ENCODE results near the gene GSAP.
A peak's percentile ranks its signal among the peaks of the same experiment; 100 is the strongest.
"Not testable (repeated sequence)": the region's sequence is repeated elsewhere in the genome, so short reads cannot be mapped to it uniquely, and the experiment has no call there.

The GSAP gene

GRCh38 chr7:77415823-77416620 lies at the start of gene GSAP:
TSS of gene GSAP (minus strand) at chr7:77416349. CDS start at chr7:77416321, 28 bp downstream.
- Histone ChIP-seq H3K9ac (ENCODE audit: low read length in 5 of 5) (peak within 1 kb of the TSS; percentile 38 to 87 (median 86)), H3K36me3 (ENCODE audit: control insufficient read depth in 5 of 5, insufficient read depth in 5 of 5, low read length in 5 of 5) (no peaks in the 10 kb centered on the region), H3K27ac (ENCODE audit: low read depth, low read length) (peak within 1 kb of the TSS; percentile 62), H3K27me3 (ENCODE audit: control insufficient read depth in 5 of 5, insufficient read depth in 4 of 5, low read length in 5 of 5) (no peaks in the 10 kb centered on the region), H3K4me3 (ENCODE audit: low read depth in 1 of 5, low read length in 5 of 5) (peak within 1 kb of the TSS; percentile 74 to 87 (median 82)), H3K4me1 (ENCODE audit: control insufficient read depth in 5 of 5, insufficient read depth in 5 of 5, low read length in 5 of 5) (peaks cover 2 to 23% (median 15%) of the 10 kb centered on the region in 5 donors), H3K9me3 (ENCODE audit: control insufficient read depth in 5 of 5, low read length in 5 of 5) (no peaks in the 10 kb centered on the region)

- Histone ChIP-seq H3K36me3 (ENCODE audit: control insufficient read depth in 5 of 5, insufficient read depth in 5 of 5, low read length in 5 of 5) (no peaks in the 10 kb centered on the region), H3K4me3 (ENCODE audit: low read depth in 1 of 5, low read length in 5 of 5) (no peak overlapping the region), H3K27me3 (ENCODE audit: control insufficient read depth in 5 of 5, insufficient read depth in 4 of 5, low read length in 5 of 5) (no peaks in the 10 kb centered on the region), H3K9ac (ENCODE audit: low read length in 5 of 5) (peak overlapping the region in 1 of 5 donors; percentile 66), H3K9me3 (ENCODE audit: control insufficient read depth in 5 of 5, low read length in 5 of 5) (no peaks in the 10 kb centered on the region), H3K27ac (ENCODE audit: low read depth, low read length) (peak overlapping the region; percentile 86), H3K4me1 (ENCODE audit: control insufficient read depth in 5 of 5, insufficient read depth in 5 of 5, low read length in 5 of 5) (peaks cover 0 to 9% (median 0%) of the 10 kb centered on the region in 5 donors)
Measured at GRCh38 chr7:77465256-77465655, 49.1 kb upstream of the GSAP start.

GRCh38 chr7:77464589-77464988 lies 48.4 kb upstream of the GSAP start:
- no peaks in the 10 kb centered on the region for H3K9me3 ChIP-seq (ENCODE audit: control insufficient read depth in 5 of 5, low read length in 5 of 5)
- no peak overlapping the region for H3K4me3 ChIP-seq (ENCODE audit: low read depth in 1 of 5, low read length in 5 of 5)
- H3K9ac ChIP-seq (ENCODE audit: low read length in 5 of 5) = peak overlapping the region in 1 of 5 donors; percentile 66
- H3K27me3 ChIP-seq (ENCODE audit: control insufficient read depth in 5 of 5, insufficient read depth in 4 of 5, low read length in 5 of 5) = no peaks in the 10 kb centered on the region
- H3K36me3 ChIP-seq (ENCODE audit: control insufficient read depth in 5 of 5, insufficient read depth in 5 of 5, low read length in 5 of 5) = no peaks in the 10 kb centered on the region
- H3K27ac ChIP-seq (ENCODE audit: low read depth, low read length) = peak overlapping the region; percentile 86
- peaks cover 0 to 9% (median 0%) of the 10 kb centered on the region in 5 donors for H3K4me1 ChIP-seq (ENCODE audit: control insufficient read depth in 5 of 5, insufficient read depth in 5 of 5, low read length in 5 of 5)

- H3K4me1 ChIP-seq (ENCODE audit: control insufficient read depth in 5 of 5, insufficient read depth in 5 of 5, low read length in 5 of 5); H3K9ac ChIP-seq (ENCODE audit: low read length in 5 of 5); H3K27me3 ChIP-seq (ENCODE audit: control insufficient read depth in 5 of 5, insufficient read depth in 4 of 5, low read length in 5 of 5); H3K36me3 ChIP-seq (ENCODE audit: control insufficient read depth in 5 of 5, insufficient read depth in 5 of 5, low read length in 5 of 5); H3K4me3 ChIP-seq (ENCODE audit: low read depth in 1 of 5, low read length in 5 of 5); H3K27ac ChIP-seq (ENCODE audit: low read depth, low read length); H3K9me3 ChIP-seq (ENCODE audit: control insufficient read depth in 5 of 5, low read length in 5 of 5): not testable (repeated sequence)
Measured at GRCh38 chr7:77463632-77464031, 47.5 kb upstream of the GSAP start.

- Histone ChIP-seq H3K27me3 (ENCODE audit: control insufficient read depth in 5 of 5, insufficient read depth in 4 of 5, low read length in 5 of 5) (no peaks in the 10 kb centered on the region), H3K27ac (ENCODE audit: low read depth, low read length) (no peak overlapping the region), H3K9me3 (ENCODE audit: control insufficient read depth in 5 of 5, low read length in 5 of 5) (no peaks in the 10 kb centered on the region), H3K4me3 (ENCODE audit: low read depth in 1 of 5, low read length in 5 of 5) (no peak overlapping the region), H3K36me3 (ENCODE audit: control insufficient read depth in 5 of 5, insufficient read depth in 5 of 5, low read length in 5 of 5) (no peaks in the 10 kb centered on the region), H3K9ac (ENCODE audit: low read length in 5 of 5) (no peak overlapping the region), H3K4me1 (ENCODE audit: control insufficient read depth in 5 of 5, insufficient read depth in 5 of 5, low read length in 5 of 5) (peaks cover 0 to 6% (median 0%) of the 10 kb centered on the region in 5 donors)
Measured at GRCh38 chr7:77461842-77462241, 45.7 kb upstream of the GSAP start.

GRCh38 chr7:77461246-77461645 lies 45.1 kb upstream of the GSAP start:
- H3K9ac ChIP-seq (ENCODE audit: low read length in 5 of 5) = no peak overlapping the region
- H3K27me3 ChIP-seq (ENCODE audit: control insufficient read depth in 5 of 5, insufficient read depth in 4 of 5, low read length in 5 of 5) = no peaks in the 10 kb centered on the region
- H3K27ac ChIP-seq (ENCODE audit: low read depth, low read length) = no peak overlapping the region
- H3K9me3 ChIP-seq (ENCODE audit: control insufficient read depth in 5 of 5, low read length in 5 of 5) = no peaks in the 10 kb centered on the region
- peaks cover 0 to 2% (median 0%) of the 10 kb centered on the region in 5 donors for H3K4me1 ChIP-seq (ENCODE audit: control insufficient read depth in 5 of 5, insufficient read depth in 5 of 5, low read length in 5 of 5)
- H3K4me3 ChIP-seq (ENCODE audit: low read depth in 1 of 5, low read length in 5 of 5) = no peak overlapping the region
- H3K36me3 ChIP-seq (ENCODE audit: control insufficient read depth in 5 of 5, insufficient read depth in 5 of 5, low read length in 5 of 5) = no peaks in the 10 kb centered on the region

GRCh38 chr7:77460057-77460486 lies 43.9 kb upstream of the GSAP start:
- H3K36me3 ChIP-seq (ENCODE audit: control insufficient read depth in 5 of 5, insufficient read depth in 5 of 5, low read length in 5 of 5) = no peaks in the 10 kb centered on the region
- no peak overlapping the region for H3K9ac ChIP-seq (ENCODE audit: low read length in 5 of 5)
- H3K9me3 ChIP-seq (ENCODE audit: control insufficient read depth in 5 of 5, low read length in 5 of 5) = no peaks in the 10 kb centered on the region
- H3K4me3 ChIP-seq (ENCODE audit: low read depth in 1 of 5, low read length in 5 of 5) = no peak overlapping the region
- H3K4me1 ChIP-seq (ENCODE audit: control insufficient read depth in 5 of 5, insufficient read depth in 5 of 5, low read length in 5 of 5) = no peaks in the 10 kb centered on the region
- no peaks in the 10 kb centered on the region for H3K27me3 ChIP-seq (ENCODE audit: control insufficient read depth in 5 of 5, insufficient read depth in 4 of 5, low read length in 5 of 5)
- no peak overlapping the region for H3K27ac ChIP-seq (ENCODE audit: low read depth, low read length)

- peaks cover 0 to 2% (median 0%) of the 10 kb centered on the region in 5 donors for H3K4me1 ChIP-seq (ENCODE audit: control insufficient read depth in 5 of 5, insufficient read depth in 5 of 5, low read length in 5 of 5)
- no peak overlapping the region for H3K27ac ChIP-seq (ENCODE audit: low read depth, low read length)
- no peak overlapping the region for H3K4me3 ChIP-seq (ENCODE audit: low read depth in 1 of 5, low read length in 5 of 5)
- H3K9me3 ChIP-seq (ENCODE audit: control insufficient read depth in 5 of 5, low read length in 5 of 5) = no peaks in the 10 kb centered on the region
- H3K27me3 ChIP-seq (ENCODE audit: control insufficient read depth in 5 of 5, insufficient read depth in 4 of 5, low read length in 5 of 5) = no peaks in the 10 kb centered on the region
- no peaks in the 10 kb centered on the region for H3K36me3 ChIP-seq (ENCODE audit: control insufficient read depth in 5 of 5, insufficient read depth in 5 of 5, low read length in 5 of 5)
- H3K9ac ChIP-seq (ENCODE audit: low read length in 5 of 5) = no peak overlapping the region
Measured at GRCh38 chr7:77459311-77459726, 43.2 kb upstream of the GSAP start.

GRCh38 chr7:77458786-77459185 lies 42.6 kb upstream of the GSAP start:
- H3K27ac ChIP-seq (ENCODE audit: low read depth, low read length) = no peak overlapping the region
- peaks cover 0 to 7% (median 1%) of the 10 kb centered on the region in 5 donors for H3K4me1 ChIP-seq (ENCODE audit: control insufficient read depth in 5 of 5, insufficient read depth in 5 of 5, low read length in 5 of 5)
- no peaks in the 10 kb centered on the region for H3K36me3 ChIP-seq (ENCODE audit: control insufficient read depth in 5 of 5, insufficient read depth in 5 of 5, low read length in 5 of 5)
- H3K9ac ChIP-seq (ENCODE audit: low read length in 5 of 5) = no peak overlapping the region
- no peak overlapping the region for H3K4me3 ChIP-seq (ENCODE audit: low read depth in 1 of 5, low read length in 5 of 5)
- no peaks in the 10 kb centered on the region for H3K27me3 ChIP-seq (ENCODE audit: control insufficient read depth in 5 of 5, insufficient read depth in 4 of 5, low read length in 5 of 5)
- H3K9me3 ChIP-seq (ENCODE audit: control insufficient read depth in 5 of 5, low read length in 5 of 5) = no peaks in the 10 kb centered on the region

- H3K4me3 ChIP-seq (ENCODE audit: low read depth in 1 of 5, low read length in 5 of 5) = no peak overlapping the region
- H3K4me1 ChIP-seq (ENCODE audit: control insufficient read depth in 5 of 5, insufficient read depth in 5 of 5, low read length in 5 of 5) = peaks cover 0 to 16% (median 8%) of the 10 kb centered on the region in 5 donors
- H3K9ac ChIP-seq (ENCODE audit: low read length in 5 of 5) = no peak overlapping the region
- H3K36me3 ChIP-seq (ENCODE audit: control insufficient read depth in 5 of 5, insufficient read depth in 5 of 5, low read length in 5 of 5) = no peaks in the 10 kb centered on the region
- H3K27me3 ChIP-seq (ENCODE audit: control insufficient read depth in 5 of 5, insufficient read depth in 4 of 5, low read length in 5 of 5) = no peaks in the 10 kb centered on the region
- H3K9me3 ChIP-seq (ENCODE audit: control insufficient read depth in 5 of 5, low read length in 5 of 5) = no peaks in the 10 kb centered on the region
- no peak overlapping the region for H3K27ac ChIP-seq (ENCODE audit: low read depth, low read length)
Measured at GRCh38 chr7:77457779-77458178, 41.6 kb upstream of the GSAP start.
